ENCODE measurements around the gene ADCY10.

ADCY10 gene

DNA sequence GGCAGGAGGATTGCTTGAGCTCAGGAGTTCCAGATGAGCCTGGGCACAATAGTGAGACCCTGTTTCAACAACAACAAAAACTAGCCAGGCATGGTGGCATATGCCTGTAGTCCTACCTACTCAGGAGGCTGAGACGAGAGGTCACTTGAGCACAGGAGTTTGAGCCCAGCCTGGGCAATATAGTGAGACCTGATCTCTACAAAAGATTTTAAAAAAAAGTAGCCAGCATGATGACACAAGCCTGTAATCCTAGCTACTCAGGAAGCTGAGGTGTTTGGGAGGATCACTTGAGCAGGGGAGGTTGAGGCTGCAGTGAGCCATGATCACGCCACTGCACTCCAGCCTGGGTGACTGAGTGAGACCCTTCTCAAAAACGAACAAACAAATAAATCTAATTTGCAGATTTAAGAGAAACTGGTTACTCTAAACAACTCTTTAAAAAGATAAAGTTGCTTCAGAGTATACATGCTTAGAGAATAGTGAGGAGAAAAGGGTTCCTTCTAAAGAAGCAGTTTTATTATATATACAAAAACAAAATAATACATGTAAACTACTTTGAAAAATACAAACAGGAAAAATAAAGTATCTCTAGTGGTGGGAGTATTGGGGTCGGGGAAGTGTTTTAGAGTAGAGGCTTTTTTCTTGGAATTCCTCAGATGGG lies 88.4 kb downstream of the ADCY10 start:
- Histone ChIP-seq H3K9ac (ENCODE audit: low read length) (no peak overlapping the region), H3K27ac (ENCODE audit: low read depth, low read length) (no peak overlapping the region), H3K9me3 (ENCODE audit: control insufficient read depth, insufficient read depth, low read depth, low read length) (no peaks in the 10 kb centered on the region), H3K36me3 (ENCODE audit: control insufficient read depth, insufficient read depth, low read length) (no peaks in the 10 kb centered on the region), H3K27me3 (ENCODE audit: control insufficient read depth, insufficient read depth, low read length) (no peaks in the 10 kb centered on the region), H3K4me1 (ENCODE audit: control insufficient read depth, insufficient read depth, low read length) (peaks cover 32% of the 10 kb centered on the region; the same call in 1 of the 2 replicates), H3K4me3 (ENCODE audit: low read depth, low read length) (no peak overlapping the region)

DNA sequence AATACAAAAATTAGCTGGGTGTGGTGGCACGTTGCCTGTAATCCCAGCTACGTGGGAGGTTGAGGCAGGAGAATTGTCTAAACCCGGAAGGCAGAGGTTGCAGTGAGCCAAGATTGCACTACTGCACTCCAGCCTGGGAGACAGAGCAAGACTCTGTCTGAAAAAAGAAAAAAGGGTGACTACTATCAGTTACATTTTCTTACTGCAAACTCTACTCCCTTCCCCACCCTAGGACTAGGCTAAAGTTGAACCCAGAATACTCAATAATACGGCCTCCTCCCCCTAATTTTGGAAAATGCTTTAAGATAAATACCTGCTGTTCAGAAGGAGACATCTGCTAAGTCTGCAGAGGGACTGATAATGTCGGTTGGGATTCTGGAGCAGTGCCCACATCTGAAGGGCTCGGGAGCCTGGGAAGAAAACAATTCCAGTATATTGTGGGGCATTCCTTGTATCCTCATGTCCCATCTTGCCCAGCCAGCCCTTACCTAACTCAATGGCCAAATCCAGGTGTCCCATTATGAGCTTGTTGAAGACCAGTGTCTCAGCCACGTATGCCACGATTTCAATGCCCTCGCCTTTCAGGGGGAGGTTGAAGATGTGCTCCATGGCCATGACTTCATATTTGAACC lies 89.7 kb downstream of the ADCY10 start:
- H3K27ac ChIP-seq (ENCODE audit: low read depth, low read length), result no peak overlapping the region
- H3K9me3 ChIP-seq (ENCODE audit: control insufficient read depth, insufficient read depth, low read depth, low read length), result no peaks in the 10 kb centered on the region
- no peak overlapping the region for H3K9ac ChIP-seq (ENCODE audit: low read length)
- no peak overlapping the region for H3K4me3 ChIP-seq (ENCODE audit: low read depth, low read length)
- H3K36me3 ChIP-seq (ENCODE audit: control insufficient read depth, insufficient read depth, low read length), result no peaks in the 10 kb centered on the region
- H3K27me3 ChIP-seq (ENCODE audit: control insufficient read depth, insufficient read depth, low read length), result no peaks in the 10 kb centered on the region
- peaks cover 24% of the 10 kb centered on the region; the same call in 1 of the 2 replicates for H3K4me1 ChIP-seq (ENCODE audit: control insufficient read depth, insufficient read depth, low read length)

DNA sequence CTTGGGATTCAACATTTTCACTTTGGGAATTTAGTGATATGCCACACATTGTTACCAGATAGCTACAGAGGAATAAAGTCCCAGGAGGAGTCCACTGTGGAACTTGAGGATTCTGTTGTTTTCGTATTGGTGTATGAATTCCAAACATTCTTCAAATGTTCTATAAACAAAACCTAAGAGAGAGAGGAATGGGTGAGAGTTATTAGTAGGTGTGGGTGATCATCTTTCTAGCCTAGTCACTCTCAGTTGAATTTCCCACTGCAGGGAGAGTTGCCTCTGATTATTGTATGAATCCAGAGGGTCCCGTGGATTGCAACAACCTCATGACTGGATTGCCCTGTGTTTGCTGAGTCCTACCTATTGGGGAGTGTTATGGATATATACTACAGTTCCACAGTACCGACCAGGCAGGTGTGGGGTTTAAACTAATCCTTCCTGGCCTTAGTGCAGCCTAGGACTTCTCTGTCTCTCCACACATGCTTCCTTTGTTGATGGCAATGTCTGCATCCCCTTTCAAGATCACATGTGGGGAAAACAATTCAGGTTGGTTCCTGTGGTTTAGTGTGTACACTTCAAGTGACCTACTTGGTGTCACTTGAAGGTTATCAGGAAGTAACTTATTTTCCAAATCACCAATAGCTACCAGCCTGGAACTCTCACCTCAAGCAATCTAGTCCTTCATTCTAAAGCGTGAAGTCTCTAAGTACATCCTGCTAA lies 91.8 kb downstream of the ADCY10 start:
- Histone ChIP-seq H3K9ac (ENCODE audit: low read length) (no peak overlapping the region), H3K27me3 (ENCODE audit: control insufficient read depth, insufficient read depth, low read length) (no peaks in the 10 kb centered on the region), H3K9me3 (ENCODE audit: control insufficient read depth, insufficient read depth, low read depth, low read length) (no peaks in the 10 kb centered on the region), H3K4me3 (ENCODE audit: low read depth, low read length) (no peak overlapping the region), H3K36me3 (ENCODE audit: control insufficient read depth, insufficient read depth, low read length) (no peaks in the 10 kb centered on the region), H3K27ac (ENCODE audit: low read depth, low read length) (no peak overlapping the region), H3K4me1 (ENCODE audit: control insufficient read depth, insufficient read depth, low read length) (peaks cover 22% of the 10 kb centered on the region; the same call in 1 of the 2 replicates)

DNA sequence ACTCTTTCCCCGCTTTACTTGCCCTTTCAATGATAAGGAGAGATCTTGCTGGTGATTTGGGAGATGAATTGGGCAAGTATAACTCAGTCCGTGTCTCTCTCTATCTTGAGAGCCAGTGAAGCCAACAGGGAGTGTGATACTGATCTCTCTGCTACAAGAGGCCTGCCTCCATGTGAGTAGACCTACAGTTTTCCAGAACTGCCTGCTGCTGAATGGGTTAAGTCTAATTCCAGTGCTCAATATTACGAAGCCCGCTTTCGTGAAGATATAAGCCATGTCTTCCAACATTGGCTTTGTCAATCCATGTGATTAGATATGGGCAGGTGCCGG lies 92.6 kb downstream of the ADCY10 start:
- Histone ChIP-seq H3K9ac (ENCODE audit: low read length) (no peak overlapping the region), H3K4me1 (ENCODE audit: control insufficient read depth, insufficient read depth, low read length) (peaks cover 22% of the 10 kb centered on the region; the same call in 1 of the 2 replicates), H3K36me3 (ENCODE audit: control insufficient read depth, insufficient read depth, low read length) (no peaks in the 10 kb centered on the region), H3K27me3 (ENCODE audit: control insufficient read depth, insufficient read depth, low read length) (no peaks in the 10 kb centered on the region), H3K9me3 (ENCODE audit: control insufficient read depth, insufficient read depth, low read depth, low read length) (no peaks in the 10 kb centered on the region), H3K27ac (ENCODE audit: low read depth, low read length) (no peak overlapping the region), H3K4me3 (ENCODE audit: low read depth, low read length) (no peak overlapping the region)

DNA sequence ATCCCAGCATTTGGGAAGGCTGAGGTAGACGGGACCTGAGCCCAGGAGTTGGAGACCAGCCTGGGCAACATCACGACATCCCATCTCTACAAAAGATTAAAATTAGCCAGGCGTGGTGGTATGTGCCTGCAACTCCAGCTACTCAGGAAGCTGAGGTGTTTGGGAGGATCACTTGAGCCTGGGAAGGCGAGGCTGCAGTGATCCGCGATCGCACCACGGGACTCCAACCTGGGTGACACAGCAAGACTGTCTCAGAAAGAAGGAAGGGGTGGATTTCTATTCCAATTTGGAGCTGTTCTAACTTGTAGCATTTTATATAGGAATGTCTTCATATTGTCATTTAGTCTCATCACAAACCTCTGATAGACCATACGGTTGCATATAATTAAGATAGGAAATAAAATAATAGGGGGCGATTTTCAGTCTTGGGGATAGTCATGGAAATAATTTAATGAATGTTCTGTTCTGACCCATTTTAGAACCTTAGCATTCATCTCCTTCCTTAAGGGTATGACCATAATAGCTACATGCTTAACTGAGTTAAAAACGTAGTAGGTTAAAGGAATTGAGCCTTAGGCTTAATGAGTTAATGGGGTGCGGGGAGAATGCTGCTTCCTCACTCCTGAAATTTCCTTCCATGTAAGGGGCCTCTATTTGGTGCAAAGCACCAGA lies 93.1 kb downstream of the ADCY10 start:
- no peak overlapping the region for H3K9ac ChIP-seq (ENCODE audit: low read length)
- H3K36me3 ChIP-seq (ENCODE audit: control insufficient read depth, insufficient read depth, low read length), result no peaks in the 10 kb centered on the region
- H3K27ac ChIP-seq (ENCODE audit: low read depth, low read length), result peak overlapping the region; percentile 6; the same call in 1 of the 2 replicates
- no peaks in the 10 kb centered on the region for H3K9me3 ChIP-seq (ENCODE audit: control insufficient read depth, insufficient read depth, low read depth, low read length)
- peaks cover 22% of the 10 kb centered on the region; the same call in 1 of the 2 replicates for H3K4me1 ChIP-seq (ENCODE audit: control insufficient read depth, insufficient read depth, low read length)
- H3K4me3 ChIP-seq (ENCODE audit: low read depth, low read length), result peak overlapping the region; percentile 34; the same call in 1 of the 2 replicates
- no peaks in the 10 kb centered on the region for H3K27me3 ChIP-seq (ENCODE audit: control insufficient read depth, insufficient read depth, low read length)

DNA sequence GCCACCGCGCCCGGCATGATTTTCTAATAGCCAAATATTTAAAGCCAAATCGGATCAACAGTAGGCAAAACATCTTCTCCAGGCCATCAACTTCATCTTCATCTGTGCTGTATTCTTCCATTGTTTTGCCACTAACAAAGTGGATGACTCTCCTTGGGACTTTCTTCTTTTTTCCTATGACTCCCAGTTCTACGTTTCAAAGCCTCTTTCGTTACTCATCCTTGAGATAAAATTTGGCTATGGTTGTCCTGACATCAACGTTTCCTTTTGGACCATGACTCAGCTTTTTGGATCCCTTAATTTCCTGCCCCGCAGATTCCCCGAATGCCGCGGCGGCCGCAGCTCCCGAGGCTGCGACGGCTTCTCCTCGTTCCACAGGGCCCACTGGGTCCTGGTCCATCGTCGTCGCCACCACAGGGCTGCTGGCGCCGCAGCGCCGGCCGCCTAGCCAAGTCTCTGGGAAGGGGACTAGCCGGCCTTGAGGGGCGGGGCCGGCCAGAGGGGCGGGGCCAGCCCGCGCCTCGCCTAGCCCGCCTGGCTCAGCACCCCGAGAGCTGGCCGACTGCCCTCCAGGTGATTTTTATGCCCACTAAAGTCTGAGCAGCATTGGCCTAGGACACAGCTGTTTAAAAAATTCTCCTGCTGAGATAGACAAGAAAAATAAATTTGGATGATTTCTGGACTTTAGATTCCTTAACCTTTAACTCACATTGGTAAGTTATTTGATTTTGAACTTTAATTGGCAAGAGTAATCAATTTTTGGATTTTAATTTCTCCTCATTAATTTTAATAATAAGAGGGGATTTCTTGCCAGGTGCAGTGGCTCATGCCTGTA lies 93.9 kb downstream of the ADCY10 start:
- peak overlapping the region; percentile 29 for H3K9ac ChIP-seq (ENCODE audit: low read length)
- peak overlapping the region; percentile 34 for H3K4me3 ChIP-seq (ENCODE audit: low read depth, low read length)
- H3K36me3 ChIP-seq (ENCODE audit: control insufficient read depth, insufficient read depth, low read length), result no peaks in the 10 kb centered on the region
- peak overlapping the region; percentile 6; the same call in 1 of the 2 replicates for H3K27ac ChIP-seq (ENCODE audit: low read depth, low read length)
- peaks cover 4% of the 10 kb centered on the region; the same call in 1 of the 2 replicates for H3K9me3 ChIP-seq (ENCODE audit: control insufficient read depth, insufficient read depth, low read depth, low read length)
- peaks cover 22% of the 10 kb centered on the region; the same call in 1 of the 2 replicates for H3K4me1 ChIP-seq (ENCODE audit: control insufficient read depth, insufficient read depth, low read length)
- no peaks in the 10 kb centered on the region for H3K27me3 ChIP-seq (ENCODE audit: control insufficient read depth, insufficient read depth, low read length)

DNA sequence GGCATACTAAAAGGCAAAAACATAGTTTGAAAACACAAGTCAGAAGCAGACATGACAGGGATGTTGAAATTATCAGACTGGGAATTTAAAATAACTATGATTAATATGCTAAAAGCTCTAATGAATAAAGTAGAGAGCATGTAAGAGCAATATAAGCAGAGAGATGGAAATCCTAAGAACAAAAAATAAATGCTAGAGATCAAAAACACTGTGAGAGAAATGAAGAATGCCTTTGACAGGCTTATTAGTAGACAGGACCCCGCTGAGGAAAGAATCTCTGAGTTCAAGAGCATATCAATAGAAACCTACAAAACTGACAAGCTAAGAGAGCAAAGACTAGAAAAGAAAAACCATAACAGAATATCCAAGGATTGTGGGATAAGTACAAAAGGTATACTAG lies 98.3 kb downstream of the ADCY10 start:
- peaks cover 4% of the 10 kb centered on the region for H3K9me3 ChIP-seq (ENCODE audit: control insufficient read depth, insufficient read depth, low read depth, low read length)
- H3K4me1 ChIP-seq (ENCODE audit: control insufficient read depth, insufficient read depth, low read length), result peaks cover 4% of the 10 kb centered on the region; the same call in 1 of the 2 replicates
- H3K36me3 ChIP-seq (ENCODE audit: control insufficient read depth, insufficient read depth, low read length), result no peaks in the 10 kb centered on the region
- no peak overlapping the region for H3K27ac ChIP-seq (ENCODE audit: low read depth, low read length)
- no peaks in the 10 kb centered on the region for H3K27me3 ChIP-seq (ENCODE audit: control insufficient read depth, insufficient read depth, low read length)
- no peak overlapping the region for H3K4me3 ChIP-seq (ENCODE audit: low read depth, low read length)
- no peak overlapping the region for H3K9ac ChIP-seq (ENCODE audit: low read length)

DNA sequence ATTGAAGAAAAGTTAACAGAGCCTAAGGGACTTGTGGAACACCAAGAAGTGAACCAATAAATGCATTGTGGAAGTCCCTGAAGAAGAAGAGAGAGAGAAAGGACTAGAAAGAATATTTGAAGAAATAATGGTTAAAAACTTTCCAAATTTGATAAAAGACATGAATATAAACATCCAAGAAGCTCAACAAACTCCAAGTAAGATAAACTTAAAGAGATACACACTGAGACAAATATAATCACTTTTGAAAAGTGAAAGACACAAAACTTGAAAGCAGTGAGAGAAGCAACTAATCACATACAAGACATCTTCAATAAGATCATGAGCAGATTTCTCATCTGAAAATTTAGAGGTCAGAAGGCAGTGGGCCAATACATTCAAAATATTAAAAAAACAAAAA lies 101.0 kb downstream of the ADCY10 start:
- H3K9ac ChIP-seq (ENCODE audit: low read length), result no peak overlapping the region
- no peaks in the 10 kb centered on the region for H3K27me3 ChIP-seq (ENCODE audit: control insufficient read depth, insufficient read depth, low read length)
- H3K36me3 ChIP-seq (ENCODE audit: control insufficient read depth, insufficient read depth, low read length), result no peaks in the 10 kb centered on the region
- H3K4me1 ChIP-seq (ENCODE audit: control insufficient read depth, insufficient read depth, low read length), result no peaks in the 10 kb centered on the region
- no peak overlapping the region for H3K4me3 ChIP-seq (ENCODE audit: low read depth, low read length)
- no peak overlapping the region for H3K27ac ChIP-seq (ENCODE audit: low read depth, low read length)
- peaks cover 6% of the 10 kb centered on the region for H3K9me3 ChIP-seq (ENCODE audit: control insufficient read depth, insufficient read depth, low read depth, low read length)

DNA sequence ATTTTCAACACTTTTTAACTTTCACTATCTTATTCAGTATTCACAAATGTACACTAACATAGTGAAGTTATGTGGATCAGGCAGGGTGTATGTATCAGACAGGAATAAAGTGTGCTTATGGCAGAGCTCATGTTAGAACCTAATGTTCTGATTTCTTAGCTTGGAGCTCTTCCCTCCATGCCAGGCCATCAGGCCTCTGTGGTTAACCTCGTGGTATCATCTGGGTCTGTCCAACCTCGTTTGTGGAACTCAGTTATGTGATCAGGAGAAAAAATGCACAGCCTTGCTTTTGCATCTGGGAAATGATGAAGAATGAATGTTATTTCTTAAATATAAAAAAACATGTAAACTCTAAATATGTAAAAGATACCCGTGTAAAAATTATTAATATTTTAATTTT lies 105.2 kb downstream of the ADCY10 start:
- H3K27ac ChIP-seq (ENCODE audit: low read depth, low read length), result no peak overlapping the region
- H3K27me3 ChIP-seq (ENCODE audit: control insufficient read depth, insufficient read depth, low read length), result no peaks in the 10 kb centered on the region
- no peaks in the 10 kb centered on the region for H3K4me1 ChIP-seq (ENCODE audit: control insufficient read depth, insufficient read depth, low read length)
- no peak overlapping the region for H3K9ac ChIP-seq (ENCODE audit: low read length)
- no peak overlapping the region for H3K4me3 ChIP-seq (ENCODE audit: low read depth, low read length)
- H3K36me3 ChIP-seq (ENCODE audit: control insufficient read depth, insufficient read depth, low read length), result no peaks in the 10 kb centered on the region
- H3K9me3 ChIP-seq (ENCODE audit: control insufficient read depth, insufficient read depth, low read depth, low read length), result peaks cover 27% of the 10 kb centered on the region

DNA sequence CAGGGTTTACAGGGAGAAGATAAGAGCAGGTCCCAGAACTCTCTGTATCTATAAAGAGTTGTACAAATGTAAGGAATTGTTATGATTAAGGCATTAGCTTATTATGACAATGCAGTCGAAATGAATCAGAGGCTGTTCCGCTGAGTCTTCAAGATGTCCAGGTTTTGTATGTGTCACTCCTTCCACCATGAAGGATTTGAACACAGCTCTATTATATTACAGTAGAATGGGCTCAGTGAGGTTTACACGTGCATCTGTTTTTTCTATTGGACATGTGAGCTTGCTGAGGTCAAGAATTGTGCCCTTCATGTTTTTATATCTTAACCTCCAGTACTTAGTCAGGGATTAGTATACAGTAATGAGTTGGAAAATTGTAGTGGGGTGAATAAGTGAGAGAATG lies 105.8 kb downstream of the ADCY10 start:
- no peak overlapping the region for H3K9ac ChIP-seq (ENCODE audit: low read length)
- peaks cover 27% of the 10 kb centered on the region for H3K9me3 ChIP-seq (ENCODE audit: control insufficient read depth, insufficient read depth, low read depth, low read length)
- H3K27ac ChIP-seq (ENCODE audit: low read depth, low read length), result no peak overlapping the region
- H3K27me3 ChIP-seq (ENCODE audit: control insufficient read depth, insufficient read depth, low read length), result no peaks in the 10 kb centered on the region
- H3K36me3 ChIP-seq (ENCODE audit: control insufficient read depth, insufficient read depth, low read length), result no peaks in the 10 kb centered on the region
- H3K4me3 ChIP-seq (ENCODE audit: low read depth, low read length), result no peak overlapping the region
- no peaks in the 10 kb centered on the region for H3K4me1 ChIP-seq (ENCODE audit: control insufficient read depth, insufficient read depth, low read length)
